Measurements from ENCODE around the gene SHISA5.

The SHISA5 gene

DNA sequence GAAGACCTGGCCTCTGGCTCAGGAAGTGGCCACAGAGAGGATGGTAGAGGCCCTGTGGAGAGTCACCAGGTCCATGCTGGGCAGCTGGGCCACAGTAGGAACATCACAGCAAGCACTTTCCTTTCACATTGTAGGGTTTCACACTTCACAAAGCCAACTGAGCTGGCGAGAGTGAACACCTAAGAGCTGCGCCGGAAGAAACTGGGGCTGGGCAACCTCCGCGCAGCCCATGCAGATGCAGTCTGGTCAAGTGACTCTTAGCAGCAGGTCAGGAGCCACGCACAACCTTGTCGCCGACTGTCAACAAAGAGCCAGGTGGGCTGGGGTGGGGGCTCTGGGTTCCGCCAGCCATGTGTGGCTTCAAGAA is 15.3 kb upstream of the SHISA5 start:
- TF ChIP-seq, protein P1, sequence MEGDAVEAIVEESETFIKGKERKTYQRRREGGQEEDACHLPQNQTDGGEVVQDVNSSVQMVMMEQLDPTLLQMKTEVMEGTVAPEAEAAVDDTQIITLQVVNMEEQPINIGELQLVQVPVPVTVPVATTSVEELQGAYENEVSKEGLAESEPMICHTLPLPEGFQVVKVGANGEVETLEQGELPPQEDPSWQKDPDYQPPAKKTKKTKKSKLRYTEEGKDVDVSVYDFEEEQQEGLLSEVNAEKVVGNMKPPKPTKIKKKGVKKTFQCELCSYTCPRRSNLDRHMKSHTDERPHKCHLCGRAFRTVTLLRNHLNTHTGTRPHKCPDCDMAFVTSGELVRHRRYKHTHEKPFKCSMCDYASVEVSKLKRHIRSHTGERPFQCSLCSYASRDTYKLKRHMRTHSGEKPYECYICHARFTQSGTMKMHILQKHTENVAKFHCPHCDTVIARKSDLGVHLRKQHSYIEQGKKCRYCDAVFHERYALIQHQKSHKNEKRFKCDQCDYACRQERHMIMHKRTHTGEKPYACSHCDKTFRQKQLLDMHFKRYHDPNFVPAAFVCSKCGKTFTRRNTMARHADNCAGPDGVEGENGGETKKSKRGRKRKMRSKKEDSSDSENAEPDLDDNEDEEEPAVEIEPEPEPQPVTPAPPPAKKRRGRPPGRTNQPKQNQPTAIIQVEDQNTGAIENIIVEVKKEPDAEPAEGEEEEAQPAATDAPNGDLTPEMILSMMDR (IDR thresholded peaks at IDR 0.05; ENCODE audit: control insufficient read depth, extremely low read depth, insufficient read depth): no peak
- no peak overlapping the region for H3K4me3 ChIP-seq (ENCODE audit: low read depth, low read length)
- no peak for DNase-seq (ENCODE audit: low read depth)

DNA sequence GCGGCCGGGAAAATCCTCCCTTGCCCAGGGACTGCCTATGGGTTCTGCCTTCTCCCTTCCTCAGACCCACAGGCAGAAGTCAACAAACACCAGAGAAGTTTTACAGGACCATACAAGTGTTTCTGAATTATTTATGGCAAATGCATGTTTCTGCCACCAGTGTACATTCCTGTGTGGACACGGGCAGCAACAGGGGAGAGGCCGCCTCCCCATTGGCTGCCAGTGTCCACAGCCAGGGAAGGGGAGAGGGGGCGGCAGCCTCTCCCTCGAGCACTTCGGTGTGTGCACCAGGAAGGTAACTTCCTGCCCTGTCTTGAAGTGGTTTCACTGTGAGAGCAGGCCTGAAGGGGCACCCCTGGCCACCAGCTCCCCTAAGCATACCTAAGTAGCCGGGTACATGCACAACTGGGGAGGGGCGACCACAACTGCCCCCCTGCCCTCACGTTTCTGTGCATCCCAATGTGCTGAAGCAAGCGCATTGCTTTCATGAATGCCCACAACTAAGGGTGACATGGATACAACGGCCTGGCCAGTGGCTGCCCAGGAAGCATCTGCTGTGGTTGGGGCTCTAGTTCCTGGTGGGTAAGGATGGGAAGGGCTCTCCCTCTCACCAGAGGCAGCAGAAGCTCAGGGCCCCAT is 14.8 kb upstream of the SHISA5 start:
- no peak overlapping the region for H3K4me3 ChIP-seq (ENCODE audit: low read depth, low read length)
- DNase-seq (ENCODE audit: low read depth): no peak
- TF ChIP-seq, protein P1 (IDR thresholded peaks at IDR 0.05; ENCODE audit: control insufficient read depth, extremely low read depth, insufficient read depth): no peak

- TF ChIP-seq, protein P1 (IDR thresholded peaks at IDR 0.05; ENCODE audit: control insufficient read depth, extremely low read depth, insufficient read depth): no peak
- no peak overlapping the region for H3K4me3 ChIP-seq (ENCODE audit: low read depth, low read length)
- DNase-seq (ENCODE audit: low read depth): no peak
Observed at GRCh38 chr3:48518069-48518468, 14.1 kb upstream of the SHISA5 start.

GRCh38 chr3:48516571-48516970 is 12.6 kb upstream of the SHISA5 start:
- DNase-seq (ENCODE audit: low read depth): no peak
- TF ChIP-seq, protein P1 (IDR thresholded peaks at IDR 0.05; ENCODE audit: control insufficient read depth, extremely low read depth, insufficient read depth): no peak
- H3K4me3 ChIP-seq (ENCODE audit: low read depth, low read length): no peak overlapping the region

DNA sequence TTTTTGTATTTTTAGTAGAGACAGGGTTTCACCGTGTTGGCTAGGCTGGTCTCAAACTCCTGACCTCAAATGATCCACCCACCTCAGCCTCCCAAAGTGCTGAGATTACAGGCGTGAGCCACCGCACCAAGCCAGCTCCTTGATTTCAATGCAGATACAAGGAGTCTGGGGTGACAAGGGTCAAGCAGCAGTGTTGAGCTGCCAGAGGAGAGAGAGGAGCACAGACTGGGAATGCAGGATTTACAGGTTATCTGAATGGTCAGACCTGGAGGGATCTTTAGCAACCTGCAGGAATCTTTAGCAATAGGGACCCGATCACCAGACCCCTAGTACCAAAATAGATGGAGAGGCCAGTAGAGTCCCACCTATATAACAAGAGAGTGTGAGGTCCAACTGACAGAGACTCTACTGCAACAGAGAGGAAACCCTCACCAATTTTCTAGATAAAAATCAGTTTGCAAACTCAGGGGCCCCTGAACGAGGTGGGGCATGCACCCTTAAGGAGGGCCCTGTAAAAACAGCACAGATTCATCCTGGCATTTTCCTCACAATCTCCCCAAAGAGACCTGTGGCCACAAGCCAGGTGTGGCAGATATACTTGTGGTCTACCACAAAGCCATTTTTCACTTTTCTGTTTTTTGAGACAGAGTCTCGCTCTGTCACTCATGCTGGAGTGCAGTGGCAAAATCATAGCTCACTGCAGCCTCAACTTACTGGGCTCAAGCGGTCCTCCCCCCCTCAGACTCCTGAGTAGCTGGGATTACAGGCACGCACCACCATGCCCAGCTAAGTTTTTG is 10.7 kb upstream of the SHISA5 start:
- DNase-seq (ENCODE audit: low read depth): no peak
- TF ChIP-seq, protein P1 (IDR thresholded peaks at IDR 0.05; ENCODE audit: control insufficient read depth, extremely low read depth, insufficient read depth): no peak

DNA sequence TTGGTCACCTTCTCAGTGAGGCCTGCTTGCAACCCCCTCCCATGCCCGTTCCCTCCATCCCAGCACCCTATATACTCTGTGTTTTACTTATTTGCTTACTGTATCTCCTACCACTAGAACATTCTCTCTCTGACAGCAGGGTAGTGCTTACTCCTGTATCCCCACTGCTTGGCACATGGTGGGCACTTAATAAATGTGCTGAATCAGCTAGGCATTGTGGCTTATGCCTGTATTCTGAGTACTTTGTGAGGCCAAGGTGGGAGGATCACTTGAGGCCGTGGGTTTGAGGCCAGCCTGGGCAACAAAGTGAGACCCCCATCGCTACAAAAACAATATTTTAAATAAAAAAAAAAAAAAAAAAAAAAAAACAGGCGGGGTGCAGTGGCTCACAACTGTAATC is 7.6 kb upstream of the SHISA5 start:
- TF ChIP-seq, protein P1 (IDR thresholded peaks at IDR 0.05; ENCODE audit: control insufficient read depth, extremely low read depth, insufficient read depth): no peak
- no peak overlapping the region for H3K4me3 ChIP-seq (ENCODE audit: low read depth, low read length)
- no peak for DNase-seq (ENCODE audit: low read depth)

More for the DNA sequence above, 10.7 kb upstream of the SHISA5 start:
- H3K4me3 ChIP-seq (ENCODE audit: low read depth, low read length): no peak overlapping the region
